Embryonic facial prominence (tissue), 1 donor: ENCODE measurements around the gene PLEKHA3.
"Not testable (repeated sequence)": the region's sequence is repeated elsewhere in the genome, so short reads cannot be mapped to it uniquely, and the experiment has no call there.

Source experiments
- DNase-seq: peaks from one replicate; pipeline ENCODE4 v3.0.0-alpha.2; 2016; ENCODE audit errors: extremely low spot score

Gene PLEKHA3

DNA sequence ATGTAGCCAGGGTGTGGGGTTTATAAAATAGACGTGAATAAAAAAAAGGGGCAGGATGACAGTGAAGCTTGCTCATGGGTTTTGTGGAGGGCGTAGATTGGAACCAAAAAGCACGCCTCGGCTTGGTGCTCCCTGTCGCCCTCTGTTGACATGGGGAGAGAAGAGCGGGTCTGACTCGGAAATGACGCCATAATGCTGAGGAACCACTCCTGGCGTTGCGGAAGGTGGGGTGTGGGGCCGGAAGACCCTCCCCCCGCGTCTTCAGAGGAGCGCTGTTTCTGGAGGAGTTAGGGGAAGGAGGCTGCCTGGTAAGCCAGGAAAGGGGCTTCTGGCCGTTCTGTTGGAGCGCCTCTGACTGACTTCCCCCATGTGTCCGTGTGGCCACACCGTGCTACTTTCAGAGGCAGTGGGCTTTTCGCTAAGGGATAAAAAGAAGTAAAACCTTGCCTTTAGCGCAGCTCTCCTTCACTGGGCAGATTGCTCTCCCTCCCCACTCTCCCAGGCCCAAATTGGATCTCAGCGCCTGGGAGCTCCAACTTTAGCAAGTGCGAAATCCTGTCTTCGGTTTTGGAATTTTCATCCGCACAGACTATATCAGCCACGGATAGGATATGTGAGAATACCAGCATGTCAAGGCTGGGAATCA is 42.8 kb downstream of the PLEKHA3 start:
- DNase-seq = peak; percentile 83

DNA sequence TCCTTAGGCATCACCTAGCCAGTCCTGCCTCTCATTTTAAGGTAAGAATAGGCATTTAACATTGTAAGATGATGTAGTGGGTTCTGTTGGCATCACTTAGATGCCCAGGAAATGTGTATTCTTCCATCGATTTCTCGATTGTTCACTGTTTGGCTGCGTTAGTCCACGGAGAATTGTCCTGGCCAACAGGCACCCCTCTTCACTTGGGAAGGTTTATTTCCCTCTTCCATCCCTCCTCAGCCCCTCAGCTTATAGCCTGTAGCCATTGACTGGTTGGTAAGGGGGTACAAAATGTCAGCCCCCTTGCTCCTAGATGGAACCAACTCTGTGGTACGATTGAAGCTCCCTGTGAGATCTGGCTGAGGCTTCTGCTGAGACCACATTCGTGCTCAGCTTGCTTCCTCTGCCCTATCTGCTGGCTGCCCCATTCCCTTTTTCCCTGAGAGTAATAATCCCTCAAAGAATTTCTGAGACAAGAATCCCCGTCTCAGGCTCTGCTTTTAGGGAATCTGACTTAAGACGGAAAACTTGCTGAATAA is 43.4 kb downstream of the PLEKHA3 start:
- DNase-seq = no peak

DNA sequence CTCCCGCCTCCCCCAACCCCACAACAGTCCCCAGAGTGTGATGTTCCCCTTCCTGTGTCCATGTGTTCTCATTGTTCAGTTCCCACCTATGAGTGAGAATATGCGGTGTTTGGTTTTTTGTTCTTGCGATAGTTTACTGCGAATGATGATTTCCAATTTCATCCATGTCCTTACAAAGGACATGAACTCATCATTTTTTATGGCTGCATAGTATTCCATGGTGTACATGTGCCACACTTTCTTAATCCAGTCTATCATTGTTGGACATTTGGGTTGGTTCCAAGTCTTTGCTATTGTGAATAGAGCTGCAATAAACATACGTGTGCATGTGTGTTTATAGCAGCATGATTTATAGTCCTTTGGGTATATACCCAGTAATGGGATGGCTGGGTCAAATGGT is 44.8 kb downstream of the PLEKHA3 start:
- not testable (repeated sequence) for DNase-seq

DNA sequence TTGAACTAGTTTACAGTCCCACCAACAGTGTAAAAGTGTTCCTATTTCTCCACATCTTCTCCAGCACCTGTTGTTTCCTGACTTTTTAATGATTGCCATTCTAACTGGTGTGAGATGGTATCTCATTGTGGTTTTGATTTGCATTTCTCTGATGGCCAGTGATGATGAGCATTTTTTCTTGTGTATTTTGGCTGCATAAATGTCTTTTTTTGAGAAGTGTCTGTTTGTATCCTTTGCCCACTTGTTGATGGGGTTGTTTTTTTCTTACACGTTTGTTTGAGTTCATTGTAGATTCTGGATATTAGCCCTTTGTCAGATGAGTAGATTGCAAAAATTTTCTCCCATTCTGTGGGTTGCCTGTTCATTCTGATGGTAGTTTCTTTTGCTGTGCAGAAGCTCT is 45.2 kb downstream of the PLEKHA3 start:
- not testable (repeated sequence) for DNase-seq

DNA sequence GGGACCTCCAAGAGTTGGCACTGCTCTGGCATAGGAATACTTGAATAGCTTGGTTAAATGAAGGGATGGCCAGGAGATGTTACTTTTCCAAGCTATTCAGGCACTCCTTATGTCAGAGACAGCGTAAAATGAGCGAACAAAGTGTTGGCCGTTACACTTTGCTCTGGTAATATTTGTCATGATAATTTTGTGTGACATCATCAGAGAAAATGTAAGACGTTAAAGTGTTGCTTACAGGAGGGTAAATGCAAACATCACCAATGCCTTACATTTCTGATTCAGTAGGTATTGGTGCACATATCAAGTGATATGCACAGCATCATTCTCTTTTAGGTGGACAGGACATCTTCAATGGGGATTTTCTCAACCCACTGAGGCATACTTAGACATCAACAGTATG is 46.0 kb downstream of the PLEKHA3 start:
- no peak for DNase-seq

DNA sequence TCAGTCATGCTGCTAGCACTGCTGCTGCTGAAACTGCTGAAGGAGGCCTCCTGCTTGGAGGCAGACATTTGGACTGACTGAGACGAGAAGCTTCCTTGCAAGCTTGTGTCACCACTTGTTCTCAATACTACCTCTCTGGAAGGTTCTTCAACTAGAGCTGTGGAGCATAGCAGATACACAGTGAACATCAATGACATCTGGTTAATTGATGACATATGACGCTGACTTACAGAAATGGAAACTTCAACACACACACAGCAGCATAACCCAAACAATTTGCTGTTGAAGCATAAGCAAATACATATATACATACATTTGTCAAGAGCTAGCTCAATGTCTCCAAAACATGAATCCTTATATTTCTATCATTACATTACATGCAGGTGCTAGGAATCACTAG is 47.3 kb downstream of the PLEKHA3 start:
- DNase-seq = no peak

DNA sequence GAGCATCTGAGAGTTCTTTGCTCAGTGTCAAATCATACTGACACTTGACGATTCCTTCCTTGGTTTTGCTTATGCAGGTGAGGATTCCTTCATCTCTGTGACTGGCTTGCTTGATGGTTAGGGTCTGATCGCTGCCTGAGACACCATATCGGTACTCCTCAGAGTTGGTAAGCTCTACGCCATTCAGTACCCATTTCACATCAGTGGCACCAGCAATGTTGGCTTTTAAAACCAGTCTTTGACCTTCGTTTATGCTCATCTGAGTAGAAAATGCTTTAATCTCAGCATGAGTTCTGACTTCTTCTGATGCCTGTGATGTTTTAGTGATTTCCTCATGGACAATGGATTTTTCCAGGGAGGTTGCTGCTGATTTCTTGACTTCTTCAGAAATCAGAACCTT is 48.4 kb downstream of the PLEKHA3 start:
- no peak for DNase-seq

DNA sequence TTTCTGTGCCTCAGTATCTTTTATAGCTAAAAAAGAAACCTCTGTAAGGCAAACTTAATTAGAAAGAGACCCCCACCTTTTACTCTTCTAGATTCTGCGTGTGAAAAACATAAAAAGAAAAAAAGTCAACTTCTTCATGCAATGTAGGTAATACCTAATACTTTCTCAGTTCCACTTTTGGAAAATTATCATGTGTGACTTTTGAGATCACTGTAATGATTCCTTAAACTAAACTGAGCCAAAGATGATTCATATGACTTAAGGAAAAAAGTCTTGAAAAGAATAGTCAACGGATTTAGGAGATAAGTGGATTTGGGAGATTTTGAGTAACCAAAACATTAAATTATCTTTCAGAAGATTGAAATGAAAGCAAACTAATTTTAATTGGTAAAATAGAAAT is 48.9 kb downstream of the PLEKHA3 start:
- DNase-seq = no peak

DNA sequence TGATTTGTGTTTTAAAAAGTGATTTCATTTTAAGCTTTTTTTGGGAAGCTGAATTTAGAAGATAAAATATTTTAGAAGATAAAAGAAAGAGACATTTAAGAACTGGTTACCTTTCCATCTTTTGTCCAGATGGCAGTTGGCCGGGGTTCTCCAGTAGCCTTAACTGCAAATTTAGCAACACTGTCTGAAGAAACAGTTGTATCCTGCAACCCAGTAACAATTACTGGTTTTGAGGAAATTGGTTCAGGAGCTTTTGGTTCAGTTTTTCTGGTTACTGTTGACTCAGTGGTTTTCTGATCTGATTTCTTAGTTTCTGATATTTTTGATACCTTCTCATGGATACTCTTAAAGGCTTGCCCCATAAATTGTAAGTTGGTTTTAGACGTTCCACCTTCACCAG is 49.9 kb downstream of the PLEKHA3 start:
- no peak for DNase-seq

DNA sequence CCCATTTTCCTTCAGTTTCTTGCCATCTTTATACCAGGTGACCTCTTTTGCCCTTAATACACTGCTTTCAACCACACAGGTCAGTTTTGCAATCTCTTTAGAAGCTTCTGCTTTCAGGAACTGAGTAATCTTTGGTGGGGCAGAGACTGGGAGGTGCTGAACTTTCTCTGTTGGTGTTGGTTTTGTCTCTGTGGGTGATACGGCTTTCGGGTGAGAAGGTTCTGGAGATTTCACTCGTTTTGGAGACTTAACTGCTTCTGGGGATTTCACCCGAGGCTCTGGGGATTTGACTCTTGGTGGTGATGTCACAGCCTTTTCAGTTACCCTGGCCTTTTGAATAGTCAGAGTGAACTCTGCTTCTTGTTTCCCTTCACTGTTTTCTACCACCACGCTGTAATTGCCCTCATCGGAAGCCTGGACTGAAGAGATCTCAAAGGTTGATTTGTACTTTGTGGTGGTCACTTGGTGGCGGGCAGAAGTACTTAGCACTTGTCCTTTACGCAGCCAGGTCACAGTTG is 50.4 kb downstream of the PLEKHA3 start:
- DNase-seq = no peak

DNA sequence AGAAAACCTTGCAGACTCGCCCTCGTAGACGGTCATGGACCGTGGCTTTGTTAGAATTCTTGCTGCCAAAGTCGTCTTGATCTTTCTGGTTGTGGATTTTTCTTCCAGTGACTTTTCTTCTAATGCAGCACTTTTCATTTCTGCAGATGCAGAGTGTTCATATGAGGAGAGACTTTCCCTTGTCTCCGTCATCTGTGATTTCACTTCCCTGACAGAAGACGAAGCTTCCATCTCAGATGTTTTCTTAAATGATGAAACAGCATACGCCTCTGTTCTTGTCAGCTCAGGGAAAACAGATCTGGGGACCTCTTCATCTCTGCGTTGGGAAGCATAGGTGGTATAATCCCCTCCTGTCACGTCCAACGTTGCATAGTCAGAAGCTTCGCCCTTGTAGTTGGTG is 50.9 kb downstream of the PLEKHA3 start:
- DNase-seq = no peak

DNA sequence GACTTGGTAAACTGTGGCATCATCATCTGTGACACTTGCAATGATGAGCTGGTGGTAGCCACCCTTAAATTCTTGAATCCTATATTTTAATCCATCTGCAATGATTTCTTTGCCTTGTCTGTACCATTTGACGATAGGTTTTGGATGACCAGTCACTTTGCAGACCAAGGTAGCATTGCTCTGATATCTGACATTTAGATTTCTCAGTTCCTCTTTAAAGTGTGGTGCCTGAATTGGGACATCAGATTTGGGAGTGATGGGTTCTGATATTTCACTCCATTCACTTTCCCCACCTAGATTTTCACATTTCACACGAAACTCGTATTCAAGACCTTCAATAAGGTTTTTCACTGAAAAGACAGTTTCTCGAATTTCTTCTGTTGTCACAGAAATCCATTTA is 55.8 kb downstream of the PLEKHA3 start:
- DNase-seq = no peak

DNA sequence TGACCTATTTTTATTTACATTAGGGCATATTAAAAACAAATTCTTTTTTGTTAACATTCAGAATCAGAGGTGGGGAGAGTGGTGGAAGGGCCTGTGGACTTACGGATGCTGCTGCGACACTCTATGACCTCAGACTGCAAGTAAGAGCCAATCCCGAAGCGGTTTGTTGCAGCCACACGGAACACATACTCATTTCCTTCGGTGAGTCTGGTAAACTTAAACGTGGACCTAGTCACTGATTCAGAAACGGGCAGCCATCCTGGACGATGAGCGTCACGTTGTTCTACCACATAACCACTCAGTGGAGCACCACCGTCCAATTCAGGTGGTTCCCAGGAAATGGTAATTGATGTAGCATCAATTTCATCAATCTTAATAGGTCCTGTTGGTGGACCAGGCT is 61.9 kb downstream of the PLEKHA3 start:
- no peak for DNase-seq

DNA sequence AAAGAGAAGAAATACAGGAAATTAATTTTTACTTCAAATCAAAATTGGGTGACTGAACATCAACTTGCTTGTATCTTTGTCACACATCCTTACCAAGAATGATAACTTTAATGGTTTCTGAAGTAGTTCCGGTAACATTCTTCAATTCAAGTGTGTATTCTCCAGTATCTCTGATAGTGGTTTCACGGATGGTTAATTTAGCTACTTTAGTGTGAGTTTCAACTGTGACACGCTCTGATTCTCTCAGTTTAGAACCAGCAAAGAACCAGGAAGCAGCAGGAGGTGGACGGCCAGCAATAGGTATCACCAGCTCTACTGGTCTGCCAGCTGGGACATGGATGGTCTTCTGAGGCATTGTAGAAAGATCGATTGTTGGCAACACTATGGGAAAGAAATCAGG is 62.3 kb downstream of the PLEKHA3 start:
- DNase-seq = no peak

DNA sequence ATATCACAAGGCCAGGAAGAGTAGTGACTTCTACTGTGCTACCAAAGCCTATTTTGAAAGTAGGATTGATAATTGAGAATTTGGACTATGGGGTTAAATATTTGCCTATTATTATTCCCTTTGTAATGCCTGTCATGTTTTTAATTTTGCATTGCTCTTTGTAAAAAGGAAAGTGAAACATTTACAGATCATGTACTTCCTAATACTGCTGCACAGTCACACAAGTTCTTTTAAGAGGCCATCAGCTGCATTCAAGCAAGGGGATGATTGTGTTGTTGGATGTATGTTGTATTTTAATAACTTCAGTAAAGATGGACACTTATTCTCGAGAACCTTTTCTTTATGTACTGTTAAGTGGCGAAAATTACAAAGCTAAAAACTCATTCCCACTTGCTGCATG is 70.1 kb downstream of the PLEKHA3 start:
- no peak for DNase-seq

DNA sequence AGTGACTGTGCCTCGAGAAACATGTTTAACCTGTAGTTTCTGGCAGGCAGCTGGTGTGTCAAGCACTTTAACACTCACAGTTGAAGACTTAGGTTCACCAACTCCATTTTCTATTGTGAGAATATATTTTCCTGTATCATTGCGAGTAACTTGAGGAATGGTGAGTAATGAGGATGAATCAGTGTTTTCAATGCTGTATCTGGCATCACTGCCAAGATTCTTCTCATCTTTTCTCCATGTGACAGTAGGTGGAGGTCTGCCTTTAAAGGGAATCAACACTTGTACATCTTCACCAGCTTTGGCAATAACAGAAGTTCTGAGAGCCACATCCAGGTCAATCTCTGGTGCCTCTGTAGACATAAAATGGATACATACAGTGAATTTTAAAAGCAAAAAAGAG is 72.8 kb downstream of the PLEKHA3 start:
- no peak for DNase-seq
